ENCODE measurements around the gene FZD10.

- TF ChIP-seq POLR2A (IDR thresholded peaks at IDR 0.05; ENCODE audit: low read depth, low read length): no peak
- TF ChIP-seq TAF1 (IDR thresholded peaks at IDR 0.05; ENCODE audit: borderline replicate concordance, low read depth, low read length): no peak
- TF ChIP-seq POLR2AphosphoS5 (IDR thresholded peaks at IDR 0.05; ENCODE audit: low read depth, low read length): no peak
Observed at GRCh38 chr12:130137040-130138018, 24.9 kb upstream of the FZD10 start.
